Ovary (tissue), 3 donors: ENCODE data around the gene ATP2A2.

Source experiments
- EP300 ChIP-seq: sonication (generic); formaldehyde crosslinking; IDR thresholded peaks from one replicate; pipeline ENCODE4 v1.6.1; 2017; ENCODE audit warnings: antibody characterized with exemption
- POLR2A ChIP-seq: fragments of 450-650 bp; IDR thresholded peaks from one replicate; pipeline ENCODE4 v1.6.1; 2017; ENCODE audit warnings: antibody characterized with exemption, mild to moderate bottlenecking, moderate library complexity
- TF ChIP-seq, protein P1 (sequence below), 3 donors: fragments of 450-650 bp in 2 of 3; fragments of 200-600 bp in 1 of 3; IDR thresholded peaks; one replicate each; pipeline versions ENCODE4 v1.5.1 to v1.8.0; 2016 to 2022; ENCODE audit warnings: antibody characterized with exemption in 3 of 3, mild to moderate bottlenecking in 1 of 3
- donor health status: DM: no; HTN: no; CAD: no.

DNA sequence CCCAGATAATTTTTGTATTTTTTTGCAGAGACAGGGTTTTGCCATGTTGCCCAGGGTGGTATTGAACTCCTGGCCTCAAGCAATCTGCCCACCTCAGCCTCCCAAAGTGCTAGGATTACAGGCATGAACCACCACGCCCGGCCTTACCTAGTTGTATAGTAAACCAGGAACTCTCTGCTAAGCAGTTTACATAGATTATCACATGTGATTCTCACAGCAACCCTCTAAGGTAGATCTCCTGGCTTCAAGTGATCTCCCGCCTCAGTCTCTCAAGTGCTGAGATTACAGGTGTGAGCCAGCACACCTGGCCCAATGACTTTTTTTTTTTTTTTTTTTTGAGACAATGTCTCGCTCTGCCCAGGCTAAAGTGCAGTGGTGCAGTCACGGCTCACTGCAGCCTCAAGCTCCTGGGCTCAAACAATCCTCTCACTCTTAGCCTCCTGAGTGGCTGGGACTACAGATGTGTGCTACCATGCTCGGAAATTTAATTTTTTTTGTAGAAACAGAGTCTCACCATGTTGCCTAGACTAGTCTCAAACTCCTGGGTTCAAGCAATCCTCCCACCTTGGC lies 26.0 kb upstream of the ATP2A2 start:
- TF ChIP-seq, protein P1, sequence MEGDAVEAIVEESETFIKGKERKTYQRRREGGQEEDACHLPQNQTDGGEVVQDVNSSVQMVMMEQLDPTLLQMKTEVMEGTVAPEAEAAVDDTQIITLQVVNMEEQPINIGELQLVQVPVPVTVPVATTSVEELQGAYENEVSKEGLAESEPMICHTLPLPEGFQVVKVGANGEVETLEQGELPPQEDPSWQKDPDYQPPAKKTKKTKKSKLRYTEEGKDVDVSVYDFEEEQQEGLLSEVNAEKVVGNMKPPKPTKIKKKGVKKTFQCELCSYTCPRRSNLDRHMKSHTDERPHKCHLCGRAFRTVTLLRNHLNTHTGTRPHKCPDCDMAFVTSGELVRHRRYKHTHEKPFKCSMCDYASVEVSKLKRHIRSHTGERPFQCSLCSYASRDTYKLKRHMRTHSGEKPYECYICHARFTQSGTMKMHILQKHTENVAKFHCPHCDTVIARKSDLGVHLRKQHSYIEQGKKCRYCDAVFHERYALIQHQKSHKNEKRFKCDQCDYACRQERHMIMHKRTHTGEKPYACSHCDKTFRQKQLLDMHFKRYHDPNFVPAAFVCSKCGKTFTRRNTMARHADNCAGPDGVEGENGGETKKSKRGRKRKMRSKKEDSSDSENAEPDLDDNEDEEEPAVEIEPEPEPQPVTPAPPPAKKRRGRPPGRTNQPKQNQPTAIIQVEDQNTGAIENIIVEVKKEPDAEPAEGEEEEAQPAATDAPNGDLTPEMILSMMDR (IDR thresholded peaks at IDR 0.05): no peak
- TF ChIP-seq POLR2A (no peak), EP300 (no peak)
